HCT116 (cell line): Measurements from ENCODE around the gene LEKR1.

Source experiments
- EZH2 ChIP-seq: fragments of 200-600 bp; sonication (generic); IDR thresholded peaks from 2 replicates; pipeline ENCODE4 v1.6.1; 2017; ENCODE audit warnings: antibody characterized with exemption, mixed run types
- EZH2phosphoT487 ChIP-seq: fragments of 200-600 bp; IDR thresholded peaks from 2 replicates; pipeline ENCODE4 v1.6.1; 2018; ENCODE audit warnings: antibody characterized with exemption, borderline replicate concordance
- POLR2A ChIP-seq: IDR thresholded peaks from 2 replicates; pipeline ENCODE4 v1.7.0; 2011; ENCODE audit warnings: borderline replicate concordance; ENCODE audit not compliant: insufficient read depth, insufficient read length; ENCODE audit errors: extremely low read depth
- SRF ChIP-seq: IDR thresholded peaks from 2 replicates; pipeline ENCODE4 v1.6.1; 2012; ENCODE audit warnings: low read depth
- TCF7L2 ChIP-seq: IDR thresholded peaks from 2 replicates; pipeline ENCODE4 v1.7.0; 2011; ENCODE audit warnings: borderline replicate concordance, inconsistent platforms; ENCODE audit not compliant: insufficient read depth, insufficient read length; ENCODE audit errors: extremely low read depth
- ZNF274 ChIP-seq: fragments of 200-500 bp; sonication (Bioruptor generic); IDR thresholded peaks from 2 replicates; pipeline ENCODE4 v1.6.1; 2014; ENCODE audit warnings: mild to moderate bottlenecking, low read depth, low read length, inconsistent platforms
- TF ChIP-seq, protein P1 (sequence below), 3 experiments: fragments of 200-600 bp in 1 of 3; sonication (generic) in 1 of 3; IDR thresholded peaks in 2 of 3; conservative IDR thresholded peaks in 1 of 3; 2 replicates each; pipeline ENCODE4 v1.5.1; 2012 to 2017; ENCODE audit warnings: low read depth in 2 of 3, low read length in 2 of 3, antibody characterized with exemption in 1 of 3, borderline replicate concordance in 1 of 3, control low read depth in 1 of 3, mild to moderate bottlenecking in 1 of 3, mixed read lengths in 1 of 3, mixed run types in 1 of 3, moderate library complexity in 1 of 3; ENCODE audit not compliant: insufficient read depth in 1 of 3
- TF ChIP-seq, protein P2 (sequence below): IDR thresholded peaks from 2 replicates; pipeline ENCODE4 v1.6.1; 2011; ENCODE audit warnings: mild to moderate bottlenecking, low read length, moderate library complexity; ENCODE audit not compliant: insufficient replicate concordance; ENCODE audit errors: extremely low read depth

DNA sequence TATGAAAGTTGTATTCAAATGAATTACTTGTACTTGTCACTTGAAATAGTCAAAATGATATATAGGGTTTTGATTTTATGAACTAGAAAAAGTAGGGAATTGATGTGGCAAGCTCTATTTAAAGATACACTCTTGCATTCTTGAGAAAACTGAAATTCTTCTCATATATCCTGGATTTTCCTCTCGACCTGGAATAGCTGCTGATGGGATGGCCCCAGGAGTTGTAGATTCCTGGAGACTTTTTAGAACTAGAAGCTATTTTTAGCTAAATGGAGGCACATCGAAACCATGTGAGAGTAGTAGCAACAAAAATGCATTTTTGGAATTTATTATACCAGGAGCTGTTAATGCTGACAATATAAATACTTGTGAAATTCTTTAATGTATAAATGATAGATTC, 125.9 kb downstream of the LEKR1 start:
- TF ChIP-seq, protein P1, sequence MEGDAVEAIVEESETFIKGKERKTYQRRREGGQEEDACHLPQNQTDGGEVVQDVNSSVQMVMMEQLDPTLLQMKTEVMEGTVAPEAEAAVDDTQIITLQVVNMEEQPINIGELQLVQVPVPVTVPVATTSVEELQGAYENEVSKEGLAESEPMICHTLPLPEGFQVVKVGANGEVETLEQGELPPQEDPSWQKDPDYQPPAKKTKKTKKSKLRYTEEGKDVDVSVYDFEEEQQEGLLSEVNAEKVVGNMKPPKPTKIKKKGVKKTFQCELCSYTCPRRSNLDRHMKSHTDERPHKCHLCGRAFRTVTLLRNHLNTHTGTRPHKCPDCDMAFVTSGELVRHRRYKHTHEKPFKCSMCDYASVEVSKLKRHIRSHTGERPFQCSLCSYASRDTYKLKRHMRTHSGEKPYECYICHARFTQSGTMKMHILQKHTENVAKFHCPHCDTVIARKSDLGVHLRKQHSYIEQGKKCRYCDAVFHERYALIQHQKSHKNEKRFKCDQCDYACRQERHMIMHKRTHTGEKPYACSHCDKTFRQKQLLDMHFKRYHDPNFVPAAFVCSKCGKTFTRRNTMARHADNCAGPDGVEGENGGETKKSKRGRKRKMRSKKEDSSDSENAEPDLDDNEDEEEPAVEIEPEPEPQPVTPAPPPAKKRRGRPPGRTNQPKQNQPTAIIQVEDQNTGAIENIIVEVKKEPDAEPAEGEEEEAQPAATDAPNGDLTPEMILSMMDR (IDR thresholded peaks at IDR 0.05 in 2 of 3, conservative IDR thresholded peaks at IDR 0.05 in 1 of 3; ENCODE audit: borderline replicate concordance in 1 of 3, insufficient read depth in 1 of 3, low read depth in 2 of 3, low read length in 2 of 3): no peak
- TF ChIP-seq EZH2 (no peak), TCF7L2 (no peak), POLR2A (no peak), ZNF274 (no peak), SRF (no peak), EZH2phosphoT487 (no peak)
- TF ChIP-seq, protein P2, sequence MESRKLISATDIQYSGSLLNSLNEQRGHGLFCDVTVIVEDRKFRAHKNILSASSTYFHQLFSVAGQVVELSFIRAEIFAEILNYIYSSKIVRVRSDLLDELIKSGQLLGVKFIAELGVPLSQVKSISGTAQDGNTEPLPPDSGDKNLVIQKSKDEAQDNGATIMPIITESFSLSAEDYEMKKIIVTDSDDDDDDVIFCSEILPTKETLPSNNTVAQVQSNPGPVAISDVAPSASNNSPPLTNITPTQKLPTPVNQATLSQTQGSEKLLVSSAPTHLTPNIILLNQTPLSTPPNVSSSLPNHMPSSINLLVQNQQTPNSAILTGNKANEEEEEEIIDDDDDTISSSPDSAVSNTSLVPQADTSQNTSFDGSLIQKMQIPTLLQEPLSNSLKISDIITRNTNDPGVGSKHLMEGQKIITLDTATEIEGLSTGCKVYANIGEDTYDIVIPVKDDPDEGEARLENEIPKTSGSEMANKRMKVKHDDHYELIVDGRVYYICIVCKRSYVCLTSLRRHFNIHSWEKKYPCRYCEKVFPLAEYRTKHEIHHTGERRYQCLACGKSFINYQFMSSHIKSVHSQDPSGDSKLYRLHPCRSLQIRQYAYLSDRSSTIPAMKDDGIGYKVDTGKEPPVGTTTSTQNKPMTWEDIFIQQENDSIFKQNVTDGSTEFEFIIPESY: no peak
